Measurements from ENCODE around the gene NDUFB10.

DNA sequence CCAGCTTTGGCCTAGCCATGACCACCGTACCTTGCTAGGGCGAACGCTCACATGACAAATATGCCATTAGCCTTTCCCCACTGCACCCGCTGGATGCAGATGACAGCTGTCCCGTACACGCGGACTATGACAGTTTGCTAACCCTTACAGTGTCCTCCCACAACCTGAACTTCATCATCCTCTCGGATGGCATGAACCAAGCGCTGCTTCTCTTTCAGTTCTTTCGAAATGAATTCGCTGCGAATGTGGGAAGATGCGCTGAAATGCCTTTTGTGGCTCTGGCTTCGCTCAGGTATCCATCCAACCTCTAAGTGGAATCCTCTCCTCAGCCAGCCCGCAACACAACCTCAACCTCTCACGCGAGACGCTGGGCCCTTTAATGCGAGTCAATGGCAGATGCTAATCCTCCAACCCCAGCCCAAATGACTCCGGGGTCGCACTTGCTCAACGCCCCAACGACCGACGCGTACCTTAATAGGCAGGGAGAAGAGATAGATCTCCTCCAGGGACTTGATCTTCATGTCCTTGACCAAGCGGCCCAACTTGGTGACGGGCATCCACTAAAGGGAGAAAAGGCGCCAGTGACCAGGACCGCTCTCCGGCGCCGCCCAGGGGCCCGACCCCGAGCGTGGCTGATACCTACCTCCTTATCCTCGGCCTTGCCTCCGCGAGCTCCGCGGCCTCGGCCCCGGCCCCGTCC lies 4.6 kb downstream of the NDUFB10 start:
- TF ChIP-seq, protein P1, sequence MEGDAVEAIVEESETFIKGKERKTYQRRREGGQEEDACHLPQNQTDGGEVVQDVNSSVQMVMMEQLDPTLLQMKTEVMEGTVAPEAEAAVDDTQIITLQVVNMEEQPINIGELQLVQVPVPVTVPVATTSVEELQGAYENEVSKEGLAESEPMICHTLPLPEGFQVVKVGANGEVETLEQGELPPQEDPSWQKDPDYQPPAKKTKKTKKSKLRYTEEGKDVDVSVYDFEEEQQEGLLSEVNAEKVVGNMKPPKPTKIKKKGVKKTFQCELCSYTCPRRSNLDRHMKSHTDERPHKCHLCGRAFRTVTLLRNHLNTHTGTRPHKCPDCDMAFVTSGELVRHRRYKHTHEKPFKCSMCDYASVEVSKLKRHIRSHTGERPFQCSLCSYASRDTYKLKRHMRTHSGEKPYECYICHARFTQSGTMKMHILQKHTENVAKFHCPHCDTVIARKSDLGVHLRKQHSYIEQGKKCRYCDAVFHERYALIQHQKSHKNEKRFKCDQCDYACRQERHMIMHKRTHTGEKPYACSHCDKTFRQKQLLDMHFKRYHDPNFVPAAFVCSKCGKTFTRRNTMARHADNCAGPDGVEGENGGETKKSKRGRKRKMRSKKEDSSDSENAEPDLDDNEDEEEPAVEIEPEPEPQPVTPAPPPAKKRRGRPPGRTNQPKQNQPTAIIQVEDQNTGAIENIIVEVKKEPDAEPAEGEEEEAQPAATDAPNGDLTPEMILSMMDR (IDR thresholded peaks at IDR 0.05) = no peak
- TF ChIP-seq POLR2AphosphoS5 (IDR thresholded peaks at IDR 0.05) = no peak
- TF ChIP-seq POLR2A (IDR thresholded peaks at IDR 0.05) = no peak
